Fibroblast of the aortic adventitia (primary cell): ENCODE results near the gene LRRC25. TPM values are rescaled to one million over a fixed set of nuclear protein-coding genes. Genes with fewer than 3 reads are reported as not detected.

ENCODE experiments used
- DNase-seq: peaks from one replicate; pipeline ENCODE4 v3.0.0-alpha.2; 2010; ENCODE audit warnings: low read depth
- H3K4me3 ChIP-seq: 2 replicates; pipeline ENCODE4 v1.5.1; 2011; ENCODE audit warnings: low read depth, mild to moderate bottlenecking, control low read depth, low read length, moderate library complexity
- total RNA-seq: library from RNA; depleted of rRNA; stranded (reverse); fragments of >200 nt; gene quantifications from 2 replicates; pipeline ENCODE4 v1.2.3, GENCODE V29; 2012; ENCODE audit warnings: low replicate concordance
- TF ChIP-seq, protein P1 (sequence below): IDR thresholded peaks from 2 replicates; pipeline ENCODE4 v1.5.1; 2011; ENCODE audit warnings: mild to moderate bottlenecking, low read length, control low read depth, inconsistent platforms; ENCODE audit not compliant: insufficient read depth

The LRRC25 gene
- total RNA-seq, 1 donor = 0.09 TPM

DNA sequence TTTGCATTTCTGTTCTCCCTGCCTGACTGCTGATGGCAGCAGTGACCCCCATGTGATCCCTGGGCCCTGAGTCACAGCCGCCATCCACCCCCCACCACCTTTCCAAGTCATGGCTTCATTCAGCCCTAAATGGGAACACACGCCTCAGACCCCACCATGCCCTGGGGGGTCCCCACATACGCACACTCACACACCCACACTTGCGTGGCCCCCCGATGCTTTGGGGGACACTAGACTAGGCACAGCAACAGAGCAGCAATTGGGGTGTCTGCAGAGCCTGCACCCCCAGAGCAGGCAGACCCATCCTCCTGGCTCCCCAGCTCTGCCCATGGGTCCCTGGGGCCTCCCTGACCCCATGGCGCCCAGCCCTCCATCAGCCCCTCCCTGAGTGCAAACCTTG is 46.0 kb upstream of the LRRC25 start:
- DNase-seq = no peak
- no peak overlapping the region for H3K4me3 ChIP-seq
- TF ChIP-seq, protein P1, sequence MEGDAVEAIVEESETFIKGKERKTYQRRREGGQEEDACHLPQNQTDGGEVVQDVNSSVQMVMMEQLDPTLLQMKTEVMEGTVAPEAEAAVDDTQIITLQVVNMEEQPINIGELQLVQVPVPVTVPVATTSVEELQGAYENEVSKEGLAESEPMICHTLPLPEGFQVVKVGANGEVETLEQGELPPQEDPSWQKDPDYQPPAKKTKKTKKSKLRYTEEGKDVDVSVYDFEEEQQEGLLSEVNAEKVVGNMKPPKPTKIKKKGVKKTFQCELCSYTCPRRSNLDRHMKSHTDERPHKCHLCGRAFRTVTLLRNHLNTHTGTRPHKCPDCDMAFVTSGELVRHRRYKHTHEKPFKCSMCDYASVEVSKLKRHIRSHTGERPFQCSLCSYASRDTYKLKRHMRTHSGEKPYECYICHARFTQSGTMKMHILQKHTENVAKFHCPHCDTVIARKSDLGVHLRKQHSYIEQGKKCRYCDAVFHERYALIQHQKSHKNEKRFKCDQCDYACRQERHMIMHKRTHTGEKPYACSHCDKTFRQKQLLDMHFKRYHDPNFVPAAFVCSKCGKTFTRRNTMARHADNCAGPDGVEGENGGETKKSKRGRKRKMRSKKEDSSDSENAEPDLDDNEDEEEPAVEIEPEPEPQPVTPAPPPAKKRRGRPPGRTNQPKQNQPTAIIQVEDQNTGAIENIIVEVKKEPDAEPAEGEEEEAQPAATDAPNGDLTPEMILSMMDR = no peak

DNA sequence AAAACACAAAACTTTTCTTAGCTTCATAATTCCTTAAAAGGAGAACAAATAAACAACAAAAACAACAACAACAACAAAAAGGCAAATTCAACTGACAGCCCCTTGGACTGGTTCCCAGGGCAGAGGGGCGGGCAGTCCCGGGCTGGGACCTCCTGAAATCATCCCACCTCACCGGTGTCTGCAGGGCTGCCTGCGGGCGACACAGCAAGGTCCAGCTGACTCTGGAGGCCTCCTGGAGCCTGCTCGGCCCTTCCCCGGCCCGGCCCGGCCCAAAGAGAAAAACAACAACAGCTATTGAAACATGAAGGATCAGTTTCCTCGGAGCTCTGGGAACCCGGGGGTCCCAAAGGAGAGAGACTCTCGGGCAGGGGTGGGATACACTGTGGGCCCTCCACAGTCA is 45.5 kb upstream of the LRRC25 start:
- H3K4me3 ChIP-seq = no peak overlapping the region
- DNase-seq = no peak
- TF ChIP-seq, protein P1 = no peak

DNA sequence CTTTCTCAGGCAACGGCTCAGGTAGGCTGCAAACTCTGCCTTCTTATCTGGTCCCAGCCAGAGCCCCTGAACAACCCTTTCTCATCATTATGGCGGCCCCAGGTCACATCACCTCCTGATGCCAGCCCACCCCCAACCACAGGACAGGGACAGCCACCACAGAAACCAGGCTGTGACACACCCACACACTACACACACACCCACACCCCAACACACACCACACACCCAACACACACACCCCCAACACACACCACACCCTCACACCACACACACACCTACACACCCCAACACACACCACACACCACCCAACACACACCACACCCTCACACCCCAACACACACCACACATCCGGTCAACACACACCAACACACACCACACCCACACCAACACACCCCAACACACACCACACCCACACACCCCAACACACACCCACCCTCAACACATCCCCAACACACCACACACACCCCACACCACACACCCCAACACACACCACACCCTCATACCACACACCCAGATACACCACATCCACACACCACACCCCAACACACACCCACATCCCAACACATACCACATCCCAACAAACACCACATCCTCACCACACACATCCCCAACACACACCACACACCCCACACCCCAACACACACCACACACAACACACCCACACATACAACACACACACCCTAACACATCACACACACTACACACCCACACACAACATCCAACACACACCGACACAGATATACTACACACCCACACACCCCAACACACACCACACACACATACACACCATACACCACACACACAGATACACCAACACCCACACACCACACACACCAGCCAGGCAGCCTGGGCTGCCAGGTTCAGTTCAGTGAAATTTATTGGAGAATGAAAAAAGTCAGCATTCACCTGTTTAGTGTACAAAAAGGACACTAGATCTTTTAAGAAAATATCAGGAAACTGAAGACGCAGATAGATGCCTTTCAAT is 44.7 kb upstream of the LRRC25 start:
- TF ChIP-seq, protein P1 = no peak
- no peak overlapping the region for H3K4me3 ChIP-seq
- no peak for DNase-seq

DNA sequence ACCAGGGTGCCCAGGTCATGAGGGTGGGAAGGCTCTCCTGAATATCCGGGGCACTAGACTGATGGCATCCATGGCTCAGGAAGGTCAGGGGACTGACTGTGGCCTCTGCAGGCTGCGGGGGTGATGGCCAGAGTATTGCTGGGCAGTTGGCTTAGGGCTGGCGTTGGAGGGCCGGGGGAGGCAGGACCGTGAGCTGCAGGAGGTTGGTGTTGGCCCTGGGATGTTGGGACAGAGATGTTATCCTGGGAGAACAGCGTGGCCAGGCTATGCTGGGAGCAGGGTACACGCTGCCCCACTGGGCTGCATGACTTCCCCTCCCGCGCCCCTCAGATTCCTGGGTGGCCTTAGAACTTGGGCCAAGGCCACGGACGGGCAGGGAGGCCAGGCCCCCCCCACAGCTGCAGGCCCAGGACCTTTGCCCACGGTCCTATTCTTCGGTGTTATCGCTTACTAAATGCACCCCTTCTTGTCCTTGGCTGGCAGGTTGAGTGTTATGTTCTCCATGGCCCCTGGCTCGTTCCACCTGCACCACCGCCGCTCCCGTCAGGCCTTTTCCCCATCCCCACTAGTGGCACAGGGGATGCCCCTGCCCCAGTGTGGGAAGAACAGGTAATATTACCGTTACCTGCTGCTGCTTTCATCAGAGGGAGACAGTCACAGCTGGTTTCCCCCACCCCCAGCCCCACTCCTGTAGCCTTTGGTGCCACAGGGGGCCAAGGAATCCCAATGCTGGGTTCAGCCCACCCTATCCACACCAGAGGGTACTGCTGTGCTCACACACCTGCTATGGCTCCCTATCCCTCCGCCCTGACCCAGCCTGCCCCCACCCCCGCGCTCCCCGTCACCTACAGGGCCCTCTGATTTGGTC is 43.7 kb upstream of the LRRC25 start:
- TF ChIP-seq, protein P1 = no peak
- no peak for DNase-seq
- H3K4me3 ChIP-seq = no peak overlapping the region

DNA sequence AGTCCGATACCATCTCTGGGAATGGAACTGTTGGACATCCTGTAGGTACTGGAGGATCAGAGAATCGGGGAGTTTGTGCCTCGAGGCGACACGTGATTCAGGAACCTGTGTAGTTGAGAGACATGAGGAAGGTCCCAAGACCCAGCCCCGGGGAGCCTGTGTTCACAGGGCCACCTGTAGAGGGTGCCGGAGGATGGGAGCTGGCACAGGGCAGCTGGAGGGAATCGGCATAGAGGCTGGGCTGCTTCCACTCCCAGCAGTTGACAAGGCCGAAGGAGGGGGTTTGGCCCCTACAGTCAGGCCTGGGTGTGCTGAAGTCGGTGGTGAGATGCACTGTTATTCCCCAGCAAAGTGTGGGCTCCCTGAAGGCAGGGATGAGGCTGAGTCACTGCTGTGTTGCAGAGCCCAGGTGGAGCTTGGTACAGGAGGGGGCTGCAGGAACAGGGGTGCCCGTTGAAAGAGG is 43.0 kb upstream of the LRRC25 start:
- no peak overlapping the region for H3K4me3 ChIP-seq
- DNase-seq = no peak
- TF ChIP-seq, protein P1 = no peak

DNA sequence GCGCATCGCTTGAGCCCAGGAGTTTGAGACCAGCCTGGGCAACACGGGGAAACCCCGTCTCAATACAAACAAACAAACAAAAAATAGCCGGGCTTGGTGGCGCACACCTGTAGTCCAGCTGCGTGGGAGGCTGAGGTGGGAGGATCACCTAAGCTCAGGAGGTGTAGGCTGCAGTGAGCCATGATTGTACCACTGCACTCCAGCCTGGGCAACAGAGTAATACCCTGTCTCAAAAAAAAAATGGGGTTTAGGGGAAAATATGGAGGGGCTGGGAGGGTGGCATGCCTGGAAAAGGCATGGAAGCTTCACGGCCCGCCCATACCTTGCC is 42.5 kb upstream of the LRRC25 start:
- TF ChIP-seq, protein P1 = no peak
- no peak overlapping the region for H3K4me3 ChIP-seq
- no peak for DNase-seq
